ENCODE measurements around the gene AKT2. TPM values are rescaled to one million over a fixed set of nuclear protein-coding genes. Genes with fewer than 3 reads are reported as not detected.

AKT2 gene
- total RNA-seq, 1 donor from 2014 or later = 149 TPM

DNA sequence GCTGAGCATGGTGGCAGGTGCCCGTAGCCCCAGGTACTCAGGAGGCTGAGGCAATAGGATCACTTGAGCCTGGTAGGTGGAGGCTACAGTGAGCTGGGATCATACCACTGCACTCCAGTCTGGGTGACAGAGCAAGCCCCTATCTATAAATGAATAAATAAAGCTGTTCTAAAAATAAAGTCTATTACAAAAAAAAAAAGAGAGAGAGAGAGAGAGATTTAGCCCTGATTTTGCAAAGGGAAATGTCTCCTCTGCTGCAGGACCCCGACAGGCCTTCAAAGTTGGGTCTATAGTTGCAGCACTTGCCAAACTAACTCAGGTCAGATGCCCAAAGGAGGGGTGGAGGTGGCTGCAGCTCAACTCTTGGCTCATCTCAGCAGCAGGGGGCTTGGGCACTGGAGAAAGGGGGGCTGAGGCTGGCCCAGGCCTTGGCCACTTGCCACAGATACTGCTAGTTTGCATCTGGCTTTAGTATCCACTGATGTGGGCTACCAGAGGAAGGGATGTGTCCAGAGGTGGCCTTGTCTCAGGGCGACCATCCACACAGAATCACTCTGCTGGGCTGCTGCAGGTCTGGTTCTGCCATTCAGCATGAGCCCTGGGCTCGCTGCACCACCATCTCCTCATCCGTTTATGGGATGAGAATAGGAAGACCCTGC is 30.8 kb upstream of the AKT2 start:
- Mint-ChIP-seq H3K4me3 (ENCODE audit: low read depth) (no peak overlapping the region), H3K27me3 (ENCODE audit: low read depth) (no peaks in the 10 kb centered on the region), H3K4me1 (ENCODE audit: low read depth) (no peaks in the 10 kb centered on the region), H3K27ac (no peak overlapping the region), H3K9me3 (no peaks in the 10 kb centered on the region), H3K36me3 (ENCODE audit: low read depth) (peaks cover 12% of the 10 kb centered on the region)
- intact Hi-C loops (cut with micrococcal nuclease) = no loop called here
- no peak for DNase-seq (ENCODE audit: low spot score)

DNA sequence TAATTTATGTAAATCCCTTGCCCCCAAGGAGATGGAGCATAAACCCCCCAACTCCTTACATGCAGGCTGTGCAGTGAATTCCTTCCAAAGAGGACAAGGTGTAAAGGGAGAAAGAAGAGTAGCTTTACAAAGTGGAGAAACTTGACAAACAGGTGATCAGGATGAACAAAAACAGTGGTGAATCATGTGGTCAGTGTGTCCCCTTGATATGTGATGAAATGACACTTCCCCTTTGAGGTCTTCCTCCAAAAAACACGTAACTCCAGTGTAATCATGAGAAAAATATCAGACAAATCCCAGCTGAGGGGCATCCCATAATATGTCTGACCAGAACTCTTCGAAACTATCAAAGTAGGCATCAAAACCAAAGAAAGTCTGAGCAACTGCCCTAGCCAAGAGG is 29.5 kb upstream of the AKT2 start:
- Mint-ChIP-seq H3K9me3 (no peaks in the 10 kb centered on the region), H3K36me3 (ENCODE audit: low read depth) (no peaks in the 10 kb centered on the region), H3K4me3 (ENCODE audit: low read depth) (no peak overlapping the region), H3K27ac (no peak overlapping the region), H3K27me3 (ENCODE audit: low read depth) (no peaks in the 10 kb centered on the region), H3K4me1 (ENCODE audit: low read depth) (no peaks in the 10 kb centered on the region)
- intact Hi-C loops (cut with micrococcal nuclease) = no loop called here
- no peak for DNase-seq (ENCODE audit: low spot score)

DNA sequence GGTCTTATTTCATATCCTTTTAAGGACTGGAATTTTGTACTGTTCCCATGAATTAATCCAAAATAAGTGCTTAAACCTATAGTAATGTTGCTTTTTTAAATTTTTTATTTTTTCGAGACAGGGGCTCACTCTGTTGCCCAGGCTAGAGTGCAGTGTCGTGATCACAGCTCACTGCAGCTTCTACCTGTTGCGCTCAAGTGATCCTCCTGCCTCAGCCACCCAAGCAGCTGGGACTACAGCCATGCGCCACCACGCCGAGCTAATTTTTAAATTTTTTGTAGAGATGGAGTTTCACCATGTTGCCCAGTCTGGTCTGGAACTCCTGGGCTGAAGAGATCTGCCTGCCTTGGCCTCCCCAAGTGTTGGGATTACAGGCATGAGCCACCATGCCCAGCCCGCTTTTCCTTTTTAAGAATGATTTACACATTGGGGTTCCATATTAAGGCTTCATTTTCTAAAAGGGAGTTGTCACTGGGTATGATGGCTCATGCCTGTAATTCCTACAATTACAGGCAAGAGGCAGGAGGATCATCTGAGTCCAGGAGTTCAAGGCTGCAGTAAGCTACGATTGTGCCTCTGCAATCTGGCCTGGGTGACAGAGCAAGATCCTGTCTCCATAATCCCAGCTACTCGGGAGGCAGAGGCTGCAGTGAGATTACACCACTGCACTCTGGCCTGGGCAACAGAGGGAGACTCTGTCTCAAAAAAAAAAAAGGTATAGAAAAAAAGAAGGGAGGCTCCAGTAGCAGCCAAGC is 28.3 kb upstream of the AKT2 start:
- Mint-ChIP-seq H3K36me3 (ENCODE audit: low read depth) (no peaks in the 10 kb centered on the region), H3K27ac (no peak overlapping the region), H3K4me1 (ENCODE audit: low read depth) (no peaks in the 10 kb centered on the region), H3K27me3 (ENCODE audit: low read depth) (no peaks in the 10 kb centered on the region), H3K4me3 (ENCODE audit: low read depth) (no peak overlapping the region), H3K9me3 (no peaks in the 10 kb centered on the region)
- no peak for DNase-seq (ENCODE audit: low spot score)
- intact Hi-C loops (cut with micrococcal nuclease) = no loop called here

DNA sequence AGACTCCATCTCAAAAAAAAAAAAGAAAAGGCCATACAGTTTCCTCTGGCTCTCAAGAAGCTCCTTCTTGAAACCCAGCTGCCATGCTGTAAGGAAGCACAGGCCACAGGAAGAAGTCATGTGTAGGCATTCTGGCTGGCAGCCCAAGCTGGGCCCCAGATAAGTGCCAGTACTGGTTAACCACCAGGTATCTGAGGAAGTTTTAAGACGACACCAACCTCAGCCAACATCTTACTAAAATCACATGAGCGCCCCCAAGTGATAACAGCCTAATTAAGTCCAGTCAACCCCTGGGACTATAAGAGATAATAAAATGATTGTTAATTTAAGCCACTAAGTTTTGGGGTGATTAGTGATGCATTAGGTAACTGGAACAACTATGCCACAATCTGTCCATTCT is 27.4 kb upstream of the AKT2 start:
- no peak overlapping the region for H3K27ac Mint-ChIP-seq
- no peak for DNase-seq (ENCODE audit: low spot score)
- H3K27me3 Mint-ChIP-seq (ENCODE audit: low read depth) = no peaks in the 10 kb centered on the region
- H3K4me1 Mint-ChIP-seq (ENCODE audit: low read depth) = no peaks in the 10 kb centered on the region
- no peak overlapping the region for H3K4me3 Mint-ChIP-seq (ENCODE audit: low read depth)
- H3K9me3 Mint-ChIP-seq = no peaks in the 10 kb centered on the region
- H3K36me3 Mint-ChIP-seq (ENCODE audit: low read depth) = no peaks in the 10 kb centered on the region
- intact Hi-C loops (cut with micrococcal nuclease) = no loop called here

DNA sequence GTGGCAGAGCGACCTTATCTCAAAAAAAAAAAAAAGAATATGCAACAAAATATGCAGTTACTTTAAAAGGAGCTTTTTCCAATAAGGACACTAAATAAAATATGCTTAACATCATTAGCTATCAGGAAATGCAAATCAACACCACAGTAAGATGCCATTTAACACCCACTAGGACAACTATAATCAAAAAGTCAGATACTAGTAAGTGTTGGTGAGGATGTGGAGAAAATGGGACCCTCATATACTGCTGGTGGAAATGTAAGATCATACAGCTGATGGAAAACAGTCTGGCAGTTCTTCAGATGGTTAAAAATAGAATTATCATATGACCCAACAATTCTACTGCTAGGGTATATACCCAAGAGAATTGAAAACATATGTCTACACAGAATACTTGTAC is 24.5 kb upstream of the AKT2 start:
- no peak overlapping the region for H3K4me3 Mint-ChIP-seq (ENCODE audit: low read depth)

DNA sequence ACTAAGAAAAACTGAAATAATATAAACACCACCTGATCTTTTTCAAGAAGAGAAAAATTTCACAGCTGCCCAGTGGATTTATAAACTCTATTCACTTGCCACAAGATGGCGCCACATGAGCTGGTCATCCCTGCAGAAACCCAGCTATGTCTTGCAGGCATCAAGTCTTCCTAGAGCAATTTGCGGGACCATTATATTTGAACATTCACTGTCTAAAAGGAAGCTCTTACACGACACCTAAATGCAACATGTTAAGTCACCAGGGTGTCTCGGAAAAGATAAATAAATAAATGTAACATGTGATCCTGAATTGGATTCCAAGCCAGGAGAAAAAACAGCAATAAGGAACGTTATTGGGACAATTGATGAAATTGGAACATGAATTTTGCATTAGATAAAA is 20.3 kb upstream of the AKT2 start:
- DNase-seq (ENCODE audit: low spot score) = peak; percentile 59
- no peaks in the 10 kb centered on the region for H3K27me3 Mint-ChIP-seq (ENCODE audit: low read depth)
- no peak overlapping the region for H3K27ac Mint-ChIP-seq
- H3K4me1 Mint-ChIP-seq (ENCODE audit: low read depth) = peaks cover 3% of the 10 kb centered on the region
- no peaks in the 10 kb centered on the region for H3K36me3 Mint-ChIP-seq (ENCODE audit: low read depth)
- no peaks in the 10 kb centered on the region for H3K9me3 Mint-ChIP-seq
- H3K4me3 Mint-ChIP-seq (ENCODE audit: low read depth) = no peak overlapping the region
- intact Hi-C loops (cut with micrococcal nuclease) = loop anchor here (10.0 kb wide), 2 partner anchors 219 to 329 kb away; no protein-coding TSS in a partner anchor

More for the DNA sequence above, 24.5 kb upstream of the AKT2 start:
- intact Hi-C loops (cut with micrococcal nuclease) = loop anchor here (10.0 kb wide), 2 partner anchors 215 to 325 kb away; no protein-coding TSS in a partner anchor
- Mint-ChIP-seq H3K36me3 (ENCODE audit: low read depth) (no peaks in the 10 kb centered on the region), H3K27me3 (ENCODE audit: low read depth) (no peaks in the 10 kb centered on the region), H3K27ac (no peak overlapping the region), H3K4me1 (ENCODE audit: low read depth) (peaks cover 3% of the 10 kb centered on the region), H3K9me3 (no peaks in the 10 kb centered on the region)
- DNase-seq (ENCODE audit: low spot score) = no peak

DNA sequence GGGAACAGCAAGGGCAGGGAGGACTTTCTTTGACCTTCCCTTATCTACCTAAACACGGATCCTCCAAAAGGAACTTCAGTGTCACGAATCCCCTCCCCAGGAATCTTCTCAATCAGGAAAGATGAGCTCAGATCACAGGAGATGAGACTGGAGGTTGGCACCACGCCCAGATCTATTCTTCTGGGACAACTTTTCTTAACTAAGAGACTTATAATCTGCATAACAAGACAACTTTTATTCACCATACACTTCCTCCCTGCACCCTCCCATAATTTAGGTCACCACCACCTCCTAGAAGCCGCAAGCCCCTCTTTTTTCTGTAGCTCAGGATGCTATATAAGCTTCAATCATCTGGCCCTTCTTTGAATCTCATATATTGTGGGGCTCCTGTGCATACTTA is 19.2 kb upstream of the AKT2 start:
- H3K27me3 Mint-ChIP-seq (ENCODE audit: low read depth) = no peaks in the 10 kb centered on the region
- no peaks in the 10 kb centered on the region for H3K9me3 Mint-ChIP-seq
- intact Hi-C loops (cut with micrococcal nuclease) = loop anchor here (1.0 to 10.0 kb wide), 3 partner anchors 220 to 330 kb away; no protein-coding TSS in a partner anchor
- no peaks in the 10 kb centered on the region for H3K36me3 Mint-ChIP-seq (ENCODE audit: low read depth)
- no peak for DNase-seq (ENCODE audit: low spot score)
- no peak overlapping the region for H3K4me3 Mint-ChIP-seq (ENCODE audit: low read depth)
- H3K4me1 Mint-ChIP-seq (ENCODE audit: low read depth) = peaks cover 3% of the 10 kb centered on the region
- H3K27ac Mint-ChIP-seq = no peak overlapping the region

DNA sequence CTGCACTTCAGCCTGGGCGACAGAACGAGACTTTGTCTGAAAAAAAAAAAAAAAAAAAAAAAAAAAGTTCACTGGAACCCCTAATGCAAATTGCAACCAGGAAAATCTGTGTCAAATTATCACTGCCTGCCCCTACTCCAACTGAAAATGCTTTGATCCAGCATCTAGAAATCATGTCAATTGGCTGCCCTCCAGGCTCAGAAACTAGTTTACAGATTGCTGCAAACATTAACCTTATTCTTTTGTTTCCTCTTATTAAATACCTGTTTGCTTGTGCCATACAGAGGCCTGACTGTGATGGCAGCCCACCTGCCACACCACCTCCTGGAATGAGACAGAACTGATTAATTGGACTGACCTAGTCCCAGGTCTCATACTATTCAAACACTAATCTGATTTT is 18.6 kb upstream of the AKT2 start:
- peaks cover 3% of the 10 kb centered on the region for H3K4me1 Mint-ChIP-seq (ENCODE audit: low read depth)
- no peak overlapping the region for H3K27ac Mint-ChIP-seq
- intact Hi-C loops (cut with micrococcal nuclease) = loop anchor here (1.0 to 10.0 kb wide), 3 partner anchors 221 to 331 kb away; no protein-coding TSS in a partner anchor
- H3K4me3 Mint-ChIP-seq (ENCODE audit: low read depth) = no peak overlapping the region
- H3K36me3 Mint-ChIP-seq (ENCODE audit: low read depth) = no peaks in the 10 kb centered on the region
- H3K27me3 Mint-ChIP-seq (ENCODE audit: low read depth) = no peaks in the 10 kb centered on the region
- DNase-seq (ENCODE audit: low spot score) = no peak
- no peaks in the 10 kb centered on the region for H3K9me3 Mint-ChIP-seq

DNA sequence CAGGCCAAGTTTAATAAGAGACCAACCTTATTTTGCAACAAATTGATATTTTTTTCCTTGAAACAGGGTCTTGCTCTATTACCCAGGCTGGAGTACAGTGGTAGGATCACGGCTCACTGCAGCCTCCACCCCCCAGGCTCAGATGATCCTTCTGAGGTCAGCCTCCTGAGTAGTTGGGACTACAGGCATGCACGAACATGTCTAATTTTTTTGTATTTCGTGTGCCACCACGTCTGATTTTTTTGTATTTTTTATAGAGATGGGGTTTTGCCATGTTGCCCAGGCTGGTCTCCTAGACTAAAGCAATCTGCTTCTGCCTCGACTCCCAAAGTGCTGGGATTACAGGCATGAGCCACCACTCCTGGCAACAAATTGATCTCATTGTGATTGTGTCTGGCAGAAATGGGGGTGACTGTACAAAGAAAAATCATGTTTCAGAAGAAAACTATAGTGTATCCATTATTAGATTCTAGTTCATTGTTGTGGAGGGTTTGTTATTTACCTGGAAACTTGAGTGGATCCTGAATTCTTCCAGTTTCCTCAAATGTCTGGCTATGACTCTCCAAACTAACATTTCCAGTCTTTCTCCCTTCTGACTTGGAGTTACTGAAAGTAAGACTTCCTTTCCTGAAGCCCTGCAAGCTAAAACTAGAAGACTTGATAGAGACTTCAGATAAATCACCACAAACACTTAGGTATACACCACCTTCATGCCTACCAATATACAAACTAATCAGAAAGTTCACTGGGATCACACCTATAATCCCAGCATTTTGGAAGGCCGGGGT is 17.3 kb upstream of the AKT2 start:
- peaks cover 3% of the 10 kb centered on the region for H3K4me1 Mint-ChIP-seq (ENCODE audit: low read depth)
- no peak overlapping the region for H3K4me3 Mint-ChIP-seq (ENCODE audit: low read depth)
- H3K9me3 Mint-ChIP-seq = no peaks in the 10 kb centered on the region
- intact Hi-C loops (cut with micrococcal nuclease) = loop anchor here (10.0 kb wide), 2 partner anchors 222 to 332 kb away; no protein-coding TSS in a partner anchor
- no peaks in the 10 kb centered on the region for H3K27me3 Mint-ChIP-seq (ENCODE audit: low read depth)
- DNase-seq (ENCODE audit: low spot score) = no peak
- H3K36me3 Mint-ChIP-seq (ENCODE audit: low read depth) = no peaks in the 10 kb centered on the region
- no peak overlapping the region for H3K27ac Mint-ChIP-seq

DNA sequence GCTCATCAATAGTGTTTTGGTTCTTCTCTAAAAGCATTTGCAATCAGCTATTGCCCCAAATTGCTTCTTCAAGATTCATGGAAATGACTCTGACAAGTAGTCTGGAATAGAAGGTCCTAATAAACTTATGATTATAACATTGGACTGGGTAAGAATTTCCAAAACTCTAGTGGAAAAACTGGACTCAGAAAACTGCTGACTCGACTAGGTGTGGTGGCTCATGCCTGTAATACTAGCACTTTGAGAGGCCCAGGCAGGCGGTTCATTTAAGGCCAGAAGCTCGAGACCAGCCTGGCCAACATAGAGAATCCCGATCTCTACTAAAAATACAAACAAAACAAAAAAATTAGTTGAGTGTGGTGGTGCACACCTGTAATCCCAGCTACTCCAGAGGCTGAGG is 15.5 kb upstream of the AKT2 start:
- intact Hi-C loops (cut with micrococcal nuclease) = loop anchor here (10.0 kb wide), 2 partner anchors 224 to 334 kb away; no protein-coding TSS in a partner anchor
- no peak for DNase-seq (ENCODE audit: low spot score)
- Mint-ChIP-seq H3K4me1 (ENCODE audit: low read depth) (peaks cover 3% of the 10 kb centered on the region), H3K27me3 (ENCODE audit: low read depth) (no peaks in the 10 kb centered on the region), H3K27ac (no peak overlapping the region), H3K4me3 (ENCODE audit: low read depth) (no peak overlapping the region), H3K9me3 (no peaks in the 10 kb centered on the region), H3K36me3 (ENCODE audit: low read depth) (no peaks in the 10 kb centered on the region)

DNA sequence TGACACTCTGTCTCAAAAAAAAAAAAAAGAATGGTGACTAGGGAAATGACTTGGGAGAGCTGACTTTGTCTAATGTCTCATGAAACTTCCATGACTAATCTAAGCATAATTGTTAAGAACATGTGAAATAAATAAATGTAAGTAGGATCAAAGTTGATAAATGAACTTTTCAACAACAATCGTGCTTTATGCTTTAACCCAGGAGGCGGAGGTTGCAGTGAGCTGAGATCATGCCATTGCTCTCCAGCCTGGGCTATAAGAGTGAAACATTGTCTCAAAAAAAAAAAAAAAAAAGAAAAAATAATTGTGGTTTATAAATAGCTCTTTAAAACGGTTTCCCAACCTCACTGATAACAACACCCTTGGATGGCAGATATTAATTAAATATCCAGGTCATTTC is 12.9 kb upstream of the AKT2 start:
- no peak overlapping the region for H3K4me3 Mint-ChIP-seq (ENCODE audit: low read depth)
- no peak overlapping the region for H3K27ac Mint-ChIP-seq
- no peaks in the 10 kb centered on the region for H3K9me3 Mint-ChIP-seq
- no peaks in the 10 kb centered on the region for H3K27me3 Mint-ChIP-seq (ENCODE audit: low read depth)
- no peaks in the 10 kb centered on the region for H3K36me3 Mint-ChIP-seq (ENCODE audit: low read depth)
- no peak for DNase-seq (ENCODE audit: low spot score)
- H3K4me1 Mint-ChIP-seq (ENCODE audit: low read depth) = no peaks in the 10 kb centered on the region
- intact Hi-C loops (cut with micrococcal nuclease) = no loop called here

DNA sequence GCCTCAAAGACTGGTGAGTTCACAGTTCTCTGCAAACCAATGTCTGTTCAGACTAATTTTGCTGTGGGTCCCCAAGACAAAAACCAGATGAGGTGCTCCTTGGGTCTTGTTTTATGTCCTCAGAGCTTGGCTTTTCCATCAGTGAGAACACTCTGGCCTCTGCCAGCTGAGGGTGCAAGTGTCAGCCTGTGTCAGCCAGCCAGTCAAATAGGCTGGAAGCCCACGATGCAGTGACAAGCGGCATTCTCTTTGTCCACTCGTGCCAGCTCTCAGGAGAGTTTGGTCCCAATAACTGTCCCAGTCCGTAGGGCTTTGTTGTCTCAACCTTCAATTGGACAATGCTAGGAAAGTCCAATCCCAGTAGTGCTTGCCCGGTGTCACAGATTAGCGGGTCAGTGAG is 9.4 kb upstream of the AKT2 start:
- H3K27ac Mint-ChIP-seq = no peak overlapping the region
- DNase-seq (ENCODE audit: low spot score) = no peak
- intact Hi-C loops (cut with micrococcal nuclease) = no loop called here
- H3K4me1 Mint-ChIP-seq (ENCODE audit: low read depth) = no peaks in the 10 kb centered on the region
- H3K4me3 Mint-ChIP-seq (ENCODE audit: low read depth) = no peak overlapping the region
- H3K9me3 Mint-ChIP-seq = no peaks in the 10 kb centered on the region
- H3K36me3 Mint-ChIP-seq (ENCODE audit: low read depth) = no peaks in the 10 kb centered on the region
- no peaks in the 10 kb centered on the region for H3K27me3 Mint-ChIP-seq (ENCODE audit: low read depth)
